CD14-positive monocyte (primary cell): ENCODE data around the gene ZNF549. TPM values are rescaled to one million over a fixed set of nuclear protein-coding genes. Genes with fewer than 3 reads are reported as not detected.
A peak's percentile ranks its signal among the peaks of the same experiment; 100 is the strongest.

Experiments
- DNase-seq, 3 donors: peaks; one replicate each; pipeline ENCODE4 v3.0.0-alpha.2; 2011 to 2022
- H2AFZ ChIP-seq: 2 replicates; pipeline ENCODE4 v1.6.0; 2012; ENCODE audit warnings: mild to moderate bottlenecking, low read depth, low read length, inconsistent platforms; ENCODE audit not compliant: insufficient read depth, poor library complexity, severe bottlenecking
- H3K27ac ChIP-seq, 2 donors: 1 replicate in 1 of 2; 2 replicates in 1 of 2; pipeline ENCODE4 v1.5.1; 2012 to 2013; ENCODE audit warnings: low read length in 2 of 2, control low read depth in 1 of 2, inconsistent platforms in 1 of 2, low read depth in 1 of 2, mild to moderate bottlenecking in 1 of 2
- H3K27me3 ChIP-seq, 2 donors: one replicate each; pipeline versions ENCODE4 v1.6.0 to v1.6.1; 2011 to 2013; ENCODE audit warnings: low read length in 2 of 2; ENCODE audit not compliant: control insufficient read depth in 2 of 2, insufficient read depth in 2 of 2
- H3K36me3 ChIP-seq, 2 donors: replicated peaks in 1 of 2; 1 replicate in 1 of 2; 2 replicates in 1 of 2; pipeline versions ENCODE4 v1.5.1 to v1.6.1; 2012 to 2013; ENCODE audit warnings: low read length in 2 of 2, control low read depth in 1 of 2, inconsistent platforms in 1 of 2, mild to moderate bottlenecking in 1 of 2; ENCODE audit not compliant: insufficient read depth in 2 of 2, control insufficient read depth in 1 of 2
- H3K4me1 ChIP-seq, 2 donors: 1 replicate in 1 of 2; 2 replicates in 1 of 2; pipeline versions ENCODE4 v1.5.1 to v1.6.1; 2012 to 2013; ENCODE audit warnings: low read length in 2 of 2, control low read depth in 1 of 2, inconsistent platforms in 1 of 2, mild to moderate bottlenecking in 1 of 2, moderate library complexity in 1 of 2; ENCODE audit not compliant: insufficient read depth in 2 of 2, control insufficient read depth in 1 of 2
- H3K4me2 ChIP-seq: replicated peaks from 2 replicates; pipeline ENCODE3; 2012; ENCODE audit warnings: low read length, moderate library complexity, mild to moderate bottlenecking; ENCODE audit not compliant: poor library complexity, severe bottlenecking; ENCODE audit errors: extremely low read depth
- H3K4me3 ChIP-seq, 3 experiments: fragments of 200-600 bp in 1 of 3; sonication (generic) in 1 of 3; replicated peaks in 1 of 3; 1 replicate in 2 of 3; 2 replicates in 1 of 3; pipeline ENCODE4 v1.5.1; 2011 to 2013; ENCODE audit warnings: low read length in 3 of 3, mild to moderate bottlenecking in 3 of 3, control low read depth in 2 of 3, low read depth in 2 of 3, inconsistent platforms in 1 of 3, moderate library complexity in 1 of 3
- H3K79me2 ChIP-seq: 2 replicates; pipeline ENCODE4 v1.6.0; 2012; ENCODE audit warnings: mild to moderate bottlenecking, control low read depth, inconsistent platforms, low read length, moderate library complexity; ENCODE audit not compliant: insufficient read depth
- H3K9ac ChIP-seq: 2 replicates; pipeline ENCODE4 v1.6.0; 2017; ENCODE audit warnings: low read length, mild to moderate bottlenecking; ENCODE audit not compliant: insufficient read depth, poor library complexity, severe bottlenecking
- H3K9me3 ChIP-seq, 2 donors: replicated peaks in 1 of 2; 1 replicate in 1 of 2; 2 replicates in 1 of 2; pipeline versions ENCODE4 v1.5.1 to v1.6.1; 2012 to 2013; ENCODE audit warnings: low read length in 2 of 2, control low read depth in 1 of 2; ENCODE audit not compliant: control insufficient read depth in 1 of 2, insufficient read depth in 1 of 2
- H4K20me1 ChIP-seq: 2 replicates; pipeline ENCODE4 v1.6.0; 2012; ENCODE audit warnings: mild to moderate bottlenecking, low read length, control low read depth, moderate library complexity; ENCODE audit not compliant: insufficient read depth
- H3K27ac Mint-ChIP-seq, 7 donors: one replicate each; pipeline ENCODE4 v1.8.0; 2020; ENCODE audit warnings: mild to moderate bottlenecking in 7 of 7, mixed read lengths in 7 of 7, moderate library complexity in 6 of 7, inconsistent platforms in 2 of 7
- H3K27me3 Mint-ChIP-seq, 3 donors: one replicate each; pipeline ENCODE4 v1.8.0; 2021 to 2022; ENCODE audit warnings: low read depth in 3 of 3, mild to moderate bottlenecking in 3 of 3, mixed read lengths in 3 of 3, moderate library complexity in 3 of 3, inconsistent platforms in 1 of 3
- H3K36me3 Mint-ChIP-seq, 2 donors: one replicate each; pipeline ENCODE4 v1.8.0; 2020; ENCODE audit warnings: mixed read lengths in 2 of 2, inconsistent platforms in 1 of 2, mild to moderate bottlenecking in 1 of 2
- H3K4me1 Mint-ChIP-seq: one replicate; pipeline ENCODE4 v1.8.0; 2020; ENCODE audit warnings: mild to moderate bottlenecking, mixed read lengths
- H3K4me3 Mint-ChIP-seq, 2 donors: one replicate each; pipeline ENCODE4 v1.8.0; 2020; ENCODE audit warnings: mild to moderate bottlenecking in 2 of 2, mixed read lengths in 2 of 2, moderate library complexity in 1 of 2
- H3K9me3 Mint-ChIP-seq, 7 donors: one replicate each; pipeline ENCODE4 v1.8.0; 2020 to 2022; ENCODE audit warnings: mixed read lengths in 7 of 7, mild to moderate bottlenecking in 6 of 7, moderate library complexity in 6 of 7, inconsistent platforms in 2 of 7
- WGBS: methylation state at CpG from one replicate; pipeline ENCODE4 v1.1.5; 2013; ENCODE audit warnings: missing lambda C conversion rate; ENCODE audit not compliant: insufficient coverage; 5-methylcytosine and 5-hydroxymethylcytosine counted together
- intact Hi-C, 2 donors: fragments of 100-400 bp; cut with micrococcal nuclease; formaldehyde crosslinking; loops; one replicate each; pipeline versions ENCODE4 v1.15.0 to v1.15.1; 2023
- polyA plus RNA-seq, 3 donors: library from polyadenylated mRNA; depleted of rRNA in 1 of 3; unstranded in 2 of 3; stranded (reverse) in 1 of 3; fragments of 300-500 nt in 2 of 3; fragments of >200 nt in 1 of 3; fragmentation: Illumina TruSeq in 2 of 3; gene quantifications; 1 replicate in 2 of 3; 2 replicates in 1 of 3; pipeline ENCODE4 v1.2.3, GENCODE V29; 2012 to 2021
- TF ChIP-seq, protein P1 (sequence below): fragments of 200-600 bp; IDR thresholded peaks from one replicate; pipeline ENCODE4 v1.8.0; 2022; ENCODE audit warnings: antibody characterized with exemption, mild to moderate bottlenecking

The ZNF549 gene
- polyA plus RNA-seq, 3 donors, result 0.54 to 1.5 (median 0.74) TPM

DNA sequence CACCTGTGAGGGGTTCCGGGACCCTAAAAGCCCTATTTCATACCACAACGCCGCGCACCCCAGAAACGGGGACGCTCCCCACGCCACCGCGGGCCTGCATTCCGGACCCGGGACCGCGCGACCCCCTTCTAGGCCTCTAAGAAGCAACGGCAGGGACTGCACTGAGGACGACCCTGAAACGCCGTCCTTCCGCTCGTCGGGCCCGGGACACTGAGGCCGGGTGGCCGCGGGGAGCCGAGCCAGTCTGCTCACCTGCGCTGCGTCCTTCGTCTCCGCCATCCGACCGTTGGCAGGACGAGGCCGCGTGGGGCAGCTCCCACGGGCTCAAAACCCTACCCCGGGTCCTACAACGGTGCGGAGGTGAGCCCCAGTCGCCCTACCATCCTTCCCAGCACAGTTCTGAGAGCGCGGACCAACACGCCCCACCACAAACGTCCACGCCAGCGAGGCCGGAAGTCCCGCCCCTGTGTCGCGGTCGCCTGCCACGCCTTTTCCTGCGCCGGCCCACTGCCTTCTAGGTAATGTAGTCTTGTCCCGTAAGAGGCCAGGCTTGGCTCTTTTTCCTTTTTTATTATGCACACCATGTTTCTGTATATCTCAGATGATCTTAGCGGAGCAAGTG is 32.4 kb downstream of the ZNF549 start, which contains the start of gene ZNF550:
Gene ZNF550 (minus strand): TSS at position 460 of the 622 bp plus-strand sequence. CDS start 181 bp downstream, at position 279.
- H3K36me3 ChIP-seq, result peaks cover 7 to 20% of the 10 kb centered on the region in 2 donors
- H3K27me3 Mint-ChIP-seq, result peaks cover 0 to 8% (median 3%) of the 10 kb centered on the region in 3 donors
- no peaks in the 10 kb centered on the region for H4K20me1 ChIP-seq
- H2AFZ ChIP-seq, result peak within 1 kb of the TSS; percentile 95
- under 1% methylated on average over 55 of the region's 56 CpGs for WGBS
- peak within 1 kb of the TSS; percentile 20 to 88 (median 76) for H3K27ac Mint-ChIP-seq
- H3K9me3 Mint-ChIP-seq, result peaks cover 53 to 80% (median 69%) of the 10 kb centered on the region in 7 donors
- peaks cover 16 to 20% of the 10 kb centered on the region in 2 donors for H3K4me1 ChIP-seq
- TF ChIP-seq, protein P1, sequence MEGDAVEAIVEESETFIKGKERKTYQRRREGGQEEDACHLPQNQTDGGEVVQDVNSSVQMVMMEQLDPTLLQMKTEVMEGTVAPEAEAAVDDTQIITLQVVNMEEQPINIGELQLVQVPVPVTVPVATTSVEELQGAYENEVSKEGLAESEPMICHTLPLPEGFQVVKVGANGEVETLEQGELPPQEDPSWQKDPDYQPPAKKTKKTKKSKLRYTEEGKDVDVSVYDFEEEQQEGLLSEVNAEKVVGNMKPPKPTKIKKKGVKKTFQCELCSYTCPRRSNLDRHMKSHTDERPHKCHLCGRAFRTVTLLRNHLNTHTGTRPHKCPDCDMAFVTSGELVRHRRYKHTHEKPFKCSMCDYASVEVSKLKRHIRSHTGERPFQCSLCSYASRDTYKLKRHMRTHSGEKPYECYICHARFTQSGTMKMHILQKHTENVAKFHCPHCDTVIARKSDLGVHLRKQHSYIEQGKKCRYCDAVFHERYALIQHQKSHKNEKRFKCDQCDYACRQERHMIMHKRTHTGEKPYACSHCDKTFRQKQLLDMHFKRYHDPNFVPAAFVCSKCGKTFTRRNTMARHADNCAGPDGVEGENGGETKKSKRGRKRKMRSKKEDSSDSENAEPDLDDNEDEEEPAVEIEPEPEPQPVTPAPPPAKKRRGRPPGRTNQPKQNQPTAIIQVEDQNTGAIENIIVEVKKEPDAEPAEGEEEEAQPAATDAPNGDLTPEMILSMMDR, result no peak
- peak within 1 kb of the TSS; percentile 91 to 95 for H3K4me3 Mint-ChIP-seq
- peaks cover 21% of the 10 kb centered on the region for H3K4me1 Mint-ChIP-seq
- H3K27me3 ChIP-seq, result no peaks in the 10 kb centered on the region
- peak within 1 kb of the TSS; percentile 95 for H3K4me2 ChIP-seq
- H3K4me3 ChIP-seq, result peak within 1 kb of the TSS; percentile 70 to 89 (median 86)
- H3K9ac ChIP-seq, result peak within 1 kb of the TSS; percentile 82
- peaks cover 11% of the 10 kb centered on the region for H3K79me2 ChIP-seq
- intact Hi-C loops, result loop anchor here in 1 of 2 donors (2.0 kb wide), 1 partner anchor 73 kb away; the partner anchor contains the start of gene ZNF211
- H3K27ac ChIP-seq, result peak within 1 kb of the TSS; percentile 1 to 70
- peaks cover 43 to 67% of the 10 kb centered on the region in 2 donors for H3K9me3 ChIP-seq
- peaks cover 24 to 30% of the 10 kb centered on the region in 2 donors for H3K36me3 Mint-ChIP-seq
- peak; percentile 68 to 83 (median 75) for DNase-seq

DNA sequence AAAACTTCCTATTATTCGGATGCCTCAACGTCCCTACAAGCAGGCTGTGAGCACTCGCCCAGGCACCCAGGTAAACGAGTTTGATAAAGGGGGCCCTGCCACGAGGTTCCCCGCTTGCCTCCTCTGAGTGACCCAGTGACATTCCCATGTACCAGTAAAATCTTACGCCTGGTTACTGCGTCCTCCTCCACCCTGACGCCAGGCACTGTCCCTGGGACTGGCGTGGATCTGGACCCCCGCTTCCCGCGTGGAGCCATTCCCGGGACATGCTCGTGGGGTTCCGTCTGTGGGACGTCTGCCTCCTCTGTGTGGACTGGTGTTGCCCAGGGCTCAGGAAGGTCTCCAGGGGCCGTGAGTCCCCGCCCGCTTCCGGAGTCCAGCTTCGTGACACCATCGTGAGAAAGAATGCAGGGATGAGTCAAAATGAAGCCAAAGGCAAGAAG is 32.9 kb downstream of the ZNF549 start:
- H3K36me3 ChIP-seq, result peaks cover 6 to 15% of the 10 kb centered on the region in 2 donors
- no peak overlapping the region for H3K27ac ChIP-seq
- H3K4me3 ChIP-seq, result peak overlapping the region; percentile 70 to 89 (median 86)
- intact Hi-C loops, result loop anchor here in 1 of 2 donors (2.0 kb wide), 1 partner anchor 73 kb away; the partner anchor contains the start of gene ZNF211
- Mint-ChIP-seq H3K36me3 (peaks cover 18 to 25% of the 10 kb centered on the region in 2 donors), H3K4me3 (peak overlapping the region; percentile 91 to 95), H3K9me3 (peaks cover 50 to 80% (median 69%) of the 10 kb centered on the region in 7 donors), H3K27ac (peak overlapping the region in 4 of 7 donors; percentile 22 to 84 (median 78)), H3K4me1 (peaks cover 21% of the 10 kb centered on the region), H3K27me3 (peaks cover 0 to 8% (median 3%) of the 10 kb centered on the region in 3 donors)
- no peaks in the 10 kb centered on the region for H4K20me1 ChIP-seq
- H3K79me2 ChIP-seq, result peaks cover 11% of the 10 kb centered on the region
- H3K9me3 ChIP-seq, result peaks cover 42 to 67% of the 10 kb centered on the region in 2 donors
- H3K27me3 ChIP-seq, result no peaks in the 10 kb centered on the region
- TF ChIP-seq, protein P1, result no peak
- no peak overlapping the region for H3K9ac ChIP-seq
- H3K4me1 ChIP-seq, result peaks cover 16 to 20% of the 10 kb centered on the region in 2 donors
- 45% methylated on average over 23 of the region's 23 CpGs for WGBS
- H3K4me2 ChIP-seq, result peak overlapping the region; percentile 95
- DNase-seq, result no peak
- peak overlapping the region; percentile 95 for H2AFZ ChIP-seq
